Activated T-cell treated with anti-CD3 and anti-CD28 coated beads for 1 hour (primary cell): ENCODE results near the gene CADPS.

Source experiments
- DNase-seq: peaks from one replicate; pipeline ENCODE4 v3.0.0-alpha.2; 2020; ENCODE audit warnings: low read depth

Gene CADPS

DNA sequence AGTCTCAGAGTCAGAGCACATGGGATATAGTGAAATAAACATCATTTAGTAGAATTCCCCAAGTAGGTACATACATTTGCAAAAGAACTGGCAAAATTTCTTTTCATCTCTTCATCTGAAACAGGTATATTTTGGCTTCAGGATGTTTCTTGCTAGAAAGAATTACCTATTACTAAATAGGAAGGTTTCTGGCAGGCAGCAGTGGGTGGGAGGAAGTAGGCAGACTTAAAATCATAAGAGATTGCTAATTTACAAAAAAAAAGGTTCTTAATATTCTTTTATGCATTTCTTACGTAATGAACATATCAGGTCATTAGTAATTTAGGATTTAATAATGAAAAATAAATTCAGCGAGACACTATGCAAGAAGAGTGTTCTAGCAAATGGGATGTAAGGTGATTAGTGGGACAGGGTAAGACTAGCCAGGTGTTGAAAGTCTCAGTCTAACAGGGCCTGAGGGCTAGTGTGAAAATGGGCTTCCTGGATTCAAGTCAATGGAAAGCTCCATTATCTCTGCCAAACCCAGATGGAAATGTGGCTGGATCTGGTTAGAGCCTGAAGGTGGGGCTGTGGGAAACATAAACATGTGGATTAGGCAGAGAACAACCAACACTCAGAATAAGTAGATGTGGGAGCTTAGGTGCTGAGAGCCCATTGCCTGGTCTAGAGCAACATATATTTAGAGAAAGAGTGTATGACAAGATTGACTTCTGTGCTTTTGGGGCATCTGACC, 374.5 kb downstream of the CADPS start:
- no peak for DNase-seq

- no peak for DNase-seq
Observed at GRCh38 chr3:62497156-62497555, 378.1 kb downstream of the CADPS start.

DNA sequence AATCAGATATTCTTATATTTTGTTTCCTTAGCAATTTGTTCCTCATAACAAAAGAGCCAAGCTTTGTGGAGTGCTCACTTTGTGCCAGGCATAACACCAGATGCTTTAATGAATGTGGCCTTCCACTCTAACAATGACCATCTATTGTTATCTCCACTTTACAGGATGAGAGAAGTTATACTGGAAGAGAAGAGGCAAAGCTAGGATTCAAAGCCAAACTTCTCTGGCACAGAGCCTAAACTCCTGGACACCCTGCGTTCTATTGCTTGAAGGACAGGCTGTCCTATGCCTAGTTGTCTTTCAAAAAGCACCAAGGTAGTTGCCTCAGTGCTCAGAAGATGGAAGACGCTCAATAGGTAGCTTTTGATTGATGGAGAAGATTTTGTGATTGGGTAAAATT, 378.7 kb downstream of the CADPS start:
- no peak for DNase-seq

GRCh38 chr3:62493109-62493801, 382.0 kb downstream of the CADPS start:
- DNase-seq: no peak

DNA sequence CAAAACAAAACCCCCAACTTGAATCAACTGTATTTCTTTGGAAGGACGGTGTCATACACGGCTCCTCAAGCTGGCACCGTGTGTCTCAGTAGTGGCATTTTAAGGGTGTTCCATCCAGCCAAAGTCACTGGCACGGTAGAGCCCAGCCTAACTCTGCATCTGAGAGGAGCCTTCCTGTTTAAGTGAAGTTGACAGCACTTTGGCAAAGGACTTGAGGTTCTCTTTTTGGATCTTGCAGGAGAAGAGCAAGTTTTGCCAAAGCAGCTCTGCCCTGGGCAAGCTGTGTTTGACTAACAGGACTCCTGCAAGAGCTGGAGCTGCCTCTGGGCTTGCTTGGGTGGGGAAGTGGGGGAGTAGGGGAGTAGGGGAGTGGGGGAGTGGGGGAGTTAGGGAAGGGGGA, 392.3 kb downstream of the CADPS start:
- DNase-seq: no peak

DNA sequence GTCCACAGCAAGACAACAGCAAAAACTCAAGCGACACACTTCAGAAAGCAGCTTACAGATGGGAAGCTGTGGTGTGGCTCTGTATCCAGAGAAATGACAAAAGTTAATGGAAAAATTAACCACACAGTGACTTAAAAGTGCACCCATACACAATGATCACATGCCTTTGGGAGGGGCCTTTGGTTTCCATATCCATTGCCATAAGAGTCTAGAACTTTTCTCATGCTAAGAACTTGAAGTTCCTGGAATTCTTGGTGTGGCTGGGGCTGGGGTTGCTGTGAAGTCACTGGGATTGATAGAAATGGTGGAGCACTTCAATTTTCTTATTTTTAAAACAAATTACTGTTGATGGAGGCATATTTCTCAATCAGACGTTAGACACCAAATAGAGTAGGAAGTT, 393.3 kb downstream of the CADPS start:
- DNase-seq: no peak

DNA sequence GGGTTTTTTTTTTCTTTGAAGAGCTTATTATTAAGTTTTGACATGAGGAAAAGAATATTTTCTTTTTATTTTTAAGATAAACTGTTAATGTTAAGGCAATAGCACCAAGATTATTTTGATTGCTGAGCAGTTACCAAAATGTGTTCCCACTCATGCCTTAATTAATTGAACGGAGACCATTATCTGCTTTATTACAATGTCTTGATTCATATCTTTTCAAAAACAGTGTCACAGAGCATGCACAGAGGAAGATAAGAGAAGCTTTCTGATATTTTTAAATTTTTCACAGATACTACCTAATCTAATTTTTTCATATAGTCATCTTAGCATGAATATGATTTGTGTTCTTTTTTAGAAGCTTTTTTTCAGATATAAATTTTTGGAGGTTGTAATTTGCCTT, 395.2 kb downstream of the CADPS start:
- DNase-seq: no peak

GRCh38 chr3:62479326-62479725, 395.9 kb downstream of the CADPS start:
- no peak for DNase-seq

DNA sequence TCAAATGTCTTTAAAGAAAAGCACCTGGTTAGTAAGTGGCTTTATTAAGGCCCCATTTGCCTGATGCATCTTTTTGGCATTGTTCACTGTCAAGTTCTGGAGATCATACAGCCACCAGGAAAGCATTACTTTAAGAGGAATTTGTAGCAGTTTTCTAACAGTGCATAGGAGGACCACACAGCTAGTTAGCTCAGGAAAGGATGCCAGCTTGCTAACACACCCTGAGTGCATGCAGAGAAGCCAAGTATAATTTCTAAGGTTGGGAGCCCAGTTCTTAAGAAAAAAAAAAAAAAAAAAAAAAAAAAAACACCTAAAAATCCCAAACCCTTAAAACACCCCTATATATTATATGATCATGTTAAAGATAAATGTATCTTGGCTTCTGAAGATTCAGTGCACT, 399.9 kb downstream of the CADPS start:
- no peak for DNase-seq

DNA sequence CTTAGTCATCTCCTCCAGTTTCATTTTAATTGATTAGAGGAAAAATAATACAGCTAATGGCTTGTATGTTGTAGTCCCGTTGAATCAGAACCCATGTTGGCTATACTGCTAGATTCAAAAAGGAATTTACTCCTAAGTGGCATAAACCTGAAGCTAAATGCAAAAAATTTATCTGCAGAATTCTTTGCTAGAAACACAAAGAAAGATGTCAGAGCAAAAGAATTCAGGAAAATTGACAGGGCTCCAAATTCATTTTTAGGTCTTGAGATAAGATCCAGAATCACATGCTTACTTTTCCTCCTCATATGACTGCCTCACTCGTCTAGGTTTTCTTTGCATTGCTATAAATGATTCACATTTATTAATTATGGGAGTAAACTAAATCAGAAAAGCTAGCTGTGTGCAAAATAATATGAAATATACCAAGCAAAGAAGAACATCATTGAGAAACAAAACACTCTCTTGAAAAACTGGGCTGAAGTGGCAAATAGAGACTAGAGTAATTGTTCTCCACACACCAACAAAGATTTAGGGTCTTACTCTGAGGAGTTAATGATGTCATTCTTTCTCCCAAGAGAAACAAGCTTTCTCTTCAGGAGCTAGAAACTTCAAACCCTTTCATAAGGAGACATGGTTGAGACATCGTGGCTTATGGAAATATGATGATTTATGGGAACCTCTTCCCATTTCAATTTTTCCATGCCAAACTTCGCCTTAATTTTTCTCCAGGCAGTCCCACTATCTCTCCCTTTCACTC, 407.1 kb downstream of the CADPS start:
- no peak for DNase-seq

- no peak for DNase-seq
Observed at GRCh38 chr3:62462788-62463187, 412.4 kb downstream of the CADPS start.

DNA sequence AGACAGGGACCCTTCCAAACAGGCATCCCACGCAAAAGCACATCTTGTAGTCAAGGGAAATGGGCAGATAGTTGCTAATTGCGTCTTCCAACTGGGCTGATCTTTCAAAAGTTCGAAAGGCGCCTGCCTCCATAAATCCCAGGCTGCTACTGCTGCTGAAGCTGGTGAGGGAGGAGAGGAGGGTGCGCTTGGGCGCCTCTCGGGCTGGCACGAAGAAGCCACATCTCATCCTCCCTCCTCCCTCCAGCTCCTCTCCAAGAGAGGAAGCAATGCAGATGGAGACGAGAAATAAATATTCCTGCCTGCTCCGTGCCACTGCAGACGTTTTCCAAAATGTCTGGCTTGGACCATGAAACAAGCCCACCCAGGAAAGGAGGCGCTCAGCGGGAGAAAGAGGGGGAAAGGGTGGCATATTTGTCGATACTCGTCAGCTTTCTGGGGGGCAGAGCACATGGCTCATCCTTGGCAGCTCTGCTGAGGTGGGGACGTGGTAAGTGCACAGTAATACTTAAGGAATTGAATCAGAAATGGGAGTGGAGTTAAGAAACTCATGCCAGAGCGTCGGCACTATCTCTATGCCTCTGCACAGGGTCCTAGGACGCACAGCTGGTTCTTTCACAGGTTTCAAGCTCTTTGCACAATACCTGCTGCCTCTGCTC, 413.0 kb downstream of the CADPS start:
- DNase-seq: no peak

DNA sequence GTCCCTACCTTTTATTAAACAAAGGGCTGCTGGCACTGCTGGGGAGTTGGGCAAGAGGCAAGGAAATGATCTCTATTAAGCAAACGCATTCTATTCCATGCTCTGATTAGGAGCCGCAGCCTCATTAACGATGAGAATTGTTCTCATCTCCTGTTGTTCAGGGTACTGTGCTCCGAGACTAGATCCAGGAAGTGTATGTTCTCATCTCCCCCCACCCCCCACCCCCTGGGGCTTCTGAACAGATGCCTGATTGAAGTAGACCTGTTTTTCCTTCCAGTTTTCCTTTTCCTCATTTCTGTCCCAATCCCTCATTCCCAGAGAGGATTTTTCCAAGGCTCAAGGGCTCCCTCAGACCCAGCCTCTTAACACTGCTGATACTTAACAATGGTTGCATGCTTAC, 420.3 kb downstream of the CADPS start:
- no peak for DNase-seq

- DNase-seq: no peak
Observed at GRCh38 chr3:62453448-62453847, 421.8 kb downstream of the CADPS start.

GRCh38 chr3:62451211-62451887, 423.9 kb downstream of the CADPS start:
- no peak for DNase-seq

GRCh38 chr3:62446337-62446940, 428.8 kb downstream of the CADPS start:
- no peak for DNase-seq

DNA sequence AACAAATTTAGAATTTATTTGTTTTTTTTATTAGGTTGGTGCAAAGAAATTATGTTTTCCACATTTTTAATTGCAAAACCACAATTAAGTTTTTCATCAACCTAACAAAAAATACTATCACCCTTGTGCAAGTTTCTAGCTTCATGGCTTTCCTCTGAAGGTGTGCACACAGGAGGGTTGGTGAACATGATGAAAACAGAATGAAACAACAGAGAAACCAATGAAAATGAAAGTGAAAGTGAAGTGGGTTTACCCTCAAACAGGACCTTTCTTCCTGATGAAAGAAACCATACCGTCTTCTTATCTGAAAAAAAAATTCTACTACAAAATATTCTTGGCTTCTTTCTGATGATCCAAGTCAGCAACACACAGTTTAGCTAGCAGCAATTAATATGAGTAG, 429.9 kb downstream of the CADPS start:
- DNase-seq: no peak

- DNase-seq: no peak
Observed at GRCh38 chr3:62439978-62440377, 435.2 kb downstream of the CADPS start.

- no peak for DNase-seq
Observed at GRCh38 chr3:62439176-62439813, 435.9 kb downstream of the CADPS start.

DNA sequence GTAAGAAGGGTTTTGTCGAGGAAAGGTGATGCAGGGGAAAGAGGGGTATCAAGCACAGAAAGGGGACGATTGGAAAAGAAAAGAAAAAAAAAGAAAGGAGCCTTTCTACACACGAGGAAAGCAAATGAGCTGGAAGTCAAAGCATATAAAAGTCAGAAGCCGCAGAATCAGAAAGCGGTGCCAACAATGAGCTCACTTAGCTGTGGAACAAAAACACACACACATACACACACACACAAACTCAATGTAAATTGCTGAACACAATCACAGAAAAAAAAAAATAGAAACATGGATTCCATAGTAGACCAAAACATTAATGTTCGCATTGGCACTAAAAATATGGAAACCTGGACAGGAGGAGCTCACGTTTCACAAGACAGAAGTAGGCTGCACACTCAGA, 438.4 kb downstream of the CADPS start:
- DNase-seq: no peak

DNA sequence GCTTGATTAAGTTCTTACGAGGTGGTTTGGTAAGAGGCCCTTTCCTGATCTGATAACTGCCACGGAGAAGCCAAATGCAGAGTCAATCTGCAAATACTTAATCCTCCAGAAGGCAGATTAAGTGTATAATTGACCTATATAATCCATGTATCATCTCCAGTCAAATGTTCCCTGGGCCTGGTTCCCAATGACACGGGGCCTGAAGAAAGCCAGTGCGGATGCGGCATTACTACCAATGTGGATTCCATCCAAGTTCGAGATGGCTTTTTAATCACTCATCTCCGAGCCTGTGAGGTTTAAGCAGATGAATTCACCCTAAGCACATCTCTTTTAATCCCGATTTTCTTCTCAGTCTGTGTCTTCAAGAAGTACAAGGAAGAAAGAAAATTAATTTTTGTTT, 441.8 kb downstream of the CADPS start:
- no peak for DNase-seq
